Panc1 (cell line): ENCODE results near the gene LAMA5. TPM values are rescaled to one million over a fixed set of nuclear protein-coding genes. Genes with fewer than 3 reads are reported as not detected.

Experiments used
- ATAC-seq: fragments of 200-7000 bp; cut with Tn5 transposase; 2 replicates; pipeline ENCODE4 v1.9.1; 2020; ENCODE audit warnings: mild to moderate bottlenecking, moderate library complexity
- BruUV-seq: library from RNA; stranded (reverse); fragments of 400-500 nt; replicated peaks from 2 replicates; lab custom pipeline; 2021; lab: Mats Ljungman, UMichigan
- CTCF ChIA-PET: fragments of 300-600 bp; sonication (Branson Sonifier 250); formaldehyde crosslinking; loops from one replicate; lab custom pipeline; 2022; ENCODE audit warnings: antibody characterized with exemption; lab: Charles Lee
- POLR2A ChIA-PET: fragments of 300-600 bp; sonication (Branson Sonifier 250); formaldehyde crosslinking; loops from one replicate; lab custom pipeline; 2022; ENCODE audit warnings: antibody characterized with exemption; lab: Charles Lee
- DNase-seq: peaks from one replicate; pipeline ENCODE4 v3.0.0-alpha.2; 2010; ENCODE audit warnings: low read depth, low spot score
- H3K27ac ChIP-seq: 2 replicates; pipeline ENCODE4 v1.5.1; 2011; ENCODE audit warnings: mild to moderate bottlenecking, low read length, inconsistent platforms
- H3K27me3 ChIP-seq: fragments of 200-500 bp; sonication (Bioruptor generic); 2 replicates; pipeline ENCODE4 v1.6.0; 2014; ENCODE audit warnings: low read length, inconsistent platforms; ENCODE audit not compliant: control insufficient read depth, insufficient read depth
- H3K36me3 ChIP-seq: fragments of 200-500 bp; sonication (Bioruptor generic); 2 replicates; pipeline ENCODE4 v1.5.1; 2014; ENCODE audit warnings: inconsistent platforms, mild to moderate bottlenecking, low read length, moderate library complexity; ENCODE audit not compliant: control insufficient read depth, insufficient read depth
- H3K4me1 ChIP-seq: 2 replicates; pipeline ENCODE4 v1.5.1; 2011; ENCODE audit warnings: inconsistent platforms, mild to moderate bottlenecking, low read length, moderate library complexity; ENCODE audit not compliant: control insufficient read depth, insufficient read depth
- H3K4me3 ChIP-seq, 2 experiments: 2 replicates each; pipeline ENCODE4 v1.5.1; 2011 to 2012; ENCODE audit warnings: low read depth in 2 of 2, low read length in 2 of 2, mild to moderate bottlenecking in 2 of 2, inconsistent platforms in 1 of 2, moderate library complexity in 1 of 2
- H3K9me3 ChIP-seq: fragments of 200-500 bp; sonication (Bioruptor generic); 2 replicates; pipeline ENCODE4 v1.5.1; 2014; ENCODE audit warnings: low read depth, mild to moderate bottlenecking, inconsistent platforms, low read length, moderate library complexity; ENCODE audit not compliant: control insufficient read depth, insufficient read depth
- POLR2AphosphoS5 ChIP-seq: IDR thresholded peaks from 2 replicates; pipeline ENCODE4 v1.6.1; 2012; ENCODE audit warnings: mild to moderate bottlenecking, low read depth, low read length, moderate library complexity
- SIN3A ChIP-seq: IDR thresholded peaks from 2 replicates; pipeline ENCODE4 v1.6.1; 2012; ENCODE audit warnings: low read depth, mild to moderate bottlenecking, low read length, moderate library complexity, borderline replicate concordance; ENCODE audit not compliant: insufficient read depth
- TCF7L2 ChIP-seq: IDR thresholded peaks from 2 replicates; pipeline ENCODE4 v1.6.1; 2011; ENCODE audit warnings: mild to moderate bottlenecking, low read depth, low read length, inconsistent platforms
- in situ Hi-C: cut with HindIII; loops from 2 replicates; pipeline ENCODE4 v1.10.0; 2016; ENCODE audit warnings: low sequenced_read_pairs, low pct_unique_long_range_greater_than_20kb
- intact Hi-C: fragments of 100-400 bp; cut with micrococcal nuclease; formaldehyde crosslinking; loops from one replicate; pipeline ENCODE4 v1.10.0; 2022; ENCODE audit not compliant: unreplicated experiment
- total RNA-seq: library from RNA; stranded (reverse); gene quantifications from one replicate; pipeline ENCODE4 v1.2.1, GENCODE V29; 2021; ENCODE audit not compliant: unreplicated experiment
- TF ChIP-seq, protein P1 (sequence below): fragments of 450-650 bp; IDR thresholded peaks from 2 replicates; pipeline ENCODE4 v1.5.1; 2017; ENCODE audit warnings: mild to moderate bottlenecking
- TF ChIP-seq, protein P2 (sequence below), 2 experiments: IDR thresholded peaks; 2 replicates each; pipeline ENCODE4 v1.6.1; 2011 to 2012; ENCODE audit warnings: low read depth in 2 of 2, control low read depth in 1 of 2, low read length in 1 of 2, mild to moderate bottlenecking in 1 of 2, moderate library complexity in 1 of 2; ENCODE audit not compliant: insufficient read depth in 1 of 2

The LAMA5 gene
- total RNA-seq, 1 experiment from 2014 or later, result 497 TPM

DNA sequence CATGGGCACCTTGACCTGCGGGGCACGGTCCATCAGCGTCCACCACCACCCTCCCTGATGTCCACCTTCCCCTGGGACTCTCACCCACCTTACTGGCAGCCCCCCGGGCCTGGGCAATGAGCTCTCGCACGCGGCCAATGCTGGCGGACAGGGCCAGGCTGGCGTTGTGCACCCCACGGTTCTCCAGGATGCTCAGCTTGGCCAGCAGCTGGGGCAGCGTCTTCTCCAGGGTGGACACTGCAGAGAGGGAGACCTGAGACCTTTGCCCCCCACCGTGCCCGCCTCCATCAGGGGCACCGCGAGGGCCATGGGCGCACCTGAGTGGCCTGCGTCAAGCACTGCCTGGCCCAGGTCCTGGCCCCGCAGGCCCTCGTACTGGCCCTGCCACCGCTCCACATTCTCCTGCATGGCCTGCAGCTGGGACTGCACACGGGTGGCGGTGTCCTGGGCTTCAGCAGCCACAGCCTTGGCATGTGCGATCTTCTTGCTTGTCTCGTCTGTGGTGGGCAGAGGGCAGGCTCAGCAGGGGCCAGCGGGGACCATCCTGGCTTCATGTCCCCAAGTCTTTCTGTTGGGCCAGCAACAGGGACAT, 52.3 kb downstream of the LAMA5 start:
- intact Hi-C loops (no loop called here), in situ Hi-C loops (no loop called here)
- DNase-seq, result no peak
- Histone ChIP-seq H3K27ac (peak overlapping the region; percentile 29; the same call in 1 of the 2 replicates), H3K4me1 (peaks cover 16% of the 10 kb centered on the region), H3K4me3 (no peak overlapping the region), H3K36me3 (peaks cover 16% of the 10 kb centered on the region), H3K27me3 (no peaks in the 10 kb centered on the region), H3K9me3 (no peaks in the 10 kb centered on the region)
- POLR2A ChIA-PET, result no interaction called here
- CTCF ChIA-PET, result no interaction called here
- BruUV-seq, result no TSS peak
- TF ChIP-seq POLR2AphosphoS5 (0 out of 2 replicates have a peak, but pooled peaks have one; percentile 11), SIN3A (no peak)
- no peak for ATAC-seq

DNA sequence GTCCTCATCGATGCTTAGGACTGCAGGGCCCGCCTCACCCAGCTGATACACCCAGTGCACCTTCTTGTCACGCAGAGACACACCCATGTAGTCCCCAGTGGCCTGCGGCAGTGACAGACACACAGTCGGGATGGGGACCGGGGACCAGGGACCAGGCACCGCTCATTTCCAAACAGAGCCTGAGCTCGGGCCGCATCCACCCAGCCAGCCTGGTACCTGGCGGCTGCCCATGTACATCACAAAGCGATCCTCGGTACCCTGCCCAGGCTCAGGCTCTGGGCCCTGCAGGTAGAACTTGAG, 52.8 kb downstream of the LAMA5 start:
- H3K27ac ChIP-seq, result no peak overlapping the region
- TF ChIP-seq TCF7L2 (no peak), SIN3A (no peak), POLR2AphosphoS5 (no peak)
- TF ChIP-seq, protein P1, sequence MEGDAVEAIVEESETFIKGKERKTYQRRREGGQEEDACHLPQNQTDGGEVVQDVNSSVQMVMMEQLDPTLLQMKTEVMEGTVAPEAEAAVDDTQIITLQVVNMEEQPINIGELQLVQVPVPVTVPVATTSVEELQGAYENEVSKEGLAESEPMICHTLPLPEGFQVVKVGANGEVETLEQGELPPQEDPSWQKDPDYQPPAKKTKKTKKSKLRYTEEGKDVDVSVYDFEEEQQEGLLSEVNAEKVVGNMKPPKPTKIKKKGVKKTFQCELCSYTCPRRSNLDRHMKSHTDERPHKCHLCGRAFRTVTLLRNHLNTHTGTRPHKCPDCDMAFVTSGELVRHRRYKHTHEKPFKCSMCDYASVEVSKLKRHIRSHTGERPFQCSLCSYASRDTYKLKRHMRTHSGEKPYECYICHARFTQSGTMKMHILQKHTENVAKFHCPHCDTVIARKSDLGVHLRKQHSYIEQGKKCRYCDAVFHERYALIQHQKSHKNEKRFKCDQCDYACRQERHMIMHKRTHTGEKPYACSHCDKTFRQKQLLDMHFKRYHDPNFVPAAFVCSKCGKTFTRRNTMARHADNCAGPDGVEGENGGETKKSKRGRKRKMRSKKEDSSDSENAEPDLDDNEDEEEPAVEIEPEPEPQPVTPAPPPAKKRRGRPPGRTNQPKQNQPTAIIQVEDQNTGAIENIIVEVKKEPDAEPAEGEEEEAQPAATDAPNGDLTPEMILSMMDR, result no peak
- TF ChIP-seq, protein P2, sequence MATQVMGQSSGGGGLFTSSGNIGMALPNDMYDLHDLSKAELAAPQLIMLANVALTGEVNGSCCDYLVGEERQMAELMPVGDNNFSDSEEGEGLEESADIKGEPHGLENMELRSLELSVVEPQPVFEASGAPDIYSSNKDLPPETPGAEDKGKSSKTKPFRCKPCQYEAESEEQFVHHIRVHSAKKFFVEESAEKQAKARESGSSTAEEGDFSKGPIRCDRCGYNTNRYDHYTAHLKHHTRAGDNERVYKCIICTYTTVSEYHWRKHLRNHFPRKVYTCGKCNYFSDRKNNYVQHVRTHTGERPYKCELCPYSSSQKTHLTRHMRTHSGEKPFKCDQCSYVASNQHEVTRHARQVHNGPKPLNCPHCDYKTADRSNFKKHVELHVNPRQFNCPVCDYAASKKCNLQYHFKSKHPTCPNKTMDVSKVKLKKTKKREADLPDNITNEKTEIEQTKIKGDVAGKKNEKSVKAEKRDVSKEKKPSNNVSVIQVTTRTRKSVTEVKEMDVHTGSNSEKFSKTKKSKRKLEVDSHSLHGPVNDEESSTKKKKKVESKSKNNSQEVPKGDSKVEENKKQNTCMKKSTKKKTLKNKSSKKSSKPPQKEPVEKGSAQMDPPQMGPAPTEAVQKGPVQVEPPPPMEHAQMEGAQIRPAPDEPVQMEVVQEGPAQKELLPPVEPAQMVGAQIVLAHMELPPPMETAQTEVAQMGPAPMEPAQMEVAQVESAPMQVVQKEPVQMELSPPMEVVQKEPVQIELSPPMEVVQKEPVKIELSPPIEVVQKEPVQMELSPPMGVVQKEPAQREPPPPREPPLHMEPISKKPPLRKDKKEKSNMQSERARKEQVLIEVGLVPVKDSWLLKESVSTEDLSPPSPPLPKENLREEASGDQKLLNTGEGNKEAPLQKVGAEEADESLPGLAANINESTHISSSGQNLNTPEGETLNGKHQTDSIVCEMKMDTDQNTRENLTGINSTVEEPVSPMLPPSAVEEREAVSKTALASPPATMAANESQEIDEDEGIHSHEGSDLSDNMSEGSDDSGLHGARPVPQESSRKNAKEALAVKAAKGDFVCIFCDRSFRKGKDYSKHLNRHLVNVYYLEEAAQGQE (IDR thresholded peaks at IDR 0.05; ENCODE audit: insufficient read depth in 1 of 2, low read depth in 2 of 2, low read length in 1 of 2), result no peak
- CTCF ChIA-PET, result no interaction called here

DNA sequence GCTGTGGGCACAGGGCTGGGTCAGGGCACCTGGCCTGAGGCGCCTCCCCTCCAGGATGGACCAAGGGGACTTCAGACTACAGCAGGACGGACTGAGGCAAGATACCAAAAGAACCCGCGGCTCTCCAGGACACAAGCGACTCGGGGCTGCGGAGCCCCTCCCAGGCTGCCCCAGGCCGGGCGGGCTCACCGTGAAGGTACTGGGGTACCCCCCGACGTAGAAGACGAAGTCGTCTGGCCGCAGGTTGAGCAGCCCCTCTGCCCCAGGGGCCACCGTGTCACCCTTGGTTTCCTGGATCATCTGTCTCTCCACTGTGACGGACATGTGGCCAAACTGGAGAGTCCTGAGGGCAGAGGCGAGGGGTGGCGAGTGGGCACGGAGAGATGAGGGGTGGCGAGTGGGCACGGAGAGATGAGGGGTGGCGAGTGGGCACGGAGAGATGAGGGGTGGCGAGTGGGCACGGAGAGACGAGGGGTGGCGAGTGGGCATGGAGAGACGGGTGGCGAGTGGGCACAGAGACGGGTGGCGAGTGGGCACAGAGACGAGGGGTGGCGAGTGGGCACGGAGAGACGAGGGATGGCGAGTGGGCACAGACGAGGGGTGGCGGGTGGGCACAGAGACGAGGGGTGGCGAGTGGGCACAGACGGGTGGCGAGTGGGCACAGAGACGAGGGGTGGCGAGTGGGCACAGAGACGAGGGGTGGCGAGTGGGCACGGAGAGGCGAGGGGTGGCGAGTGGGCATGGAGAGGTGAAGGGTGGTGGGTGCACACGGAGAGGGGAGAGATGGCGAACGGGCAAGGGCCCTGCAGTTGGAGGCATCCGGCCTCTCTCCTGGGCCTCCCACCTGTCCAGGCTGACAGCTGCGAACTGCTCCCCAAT, 53.4 kb downstream of the LAMA5 start:
- no peak for TF ChIP-seq TCF7L2
- TF ChIP-seq, protein P1, result no peak
- TF ChIP-seq SIN3A, result no peak
- TF ChIP-seq POLR2AphosphoS5, result no peak
- TF ChIP-seq, protein P2 (IDR thresholded peaks at IDR 0.05; ENCODE audit: insufficient read depth in 1 of 2, low read depth in 2 of 2, low read length in 1 of 2), result no peak
- H3K9me3 ChIP-seq, result no peaks in the 10 kb centered on the region
- no peak overlapping the region for H3K27ac ChIP-seq
- peaks cover 25% of the 10 kb centered on the region for H3K4me1 ChIP-seq
- intact Hi-C loops, result no loop called here
- BruUV-seq, result no TSS peak
- in situ Hi-C loops, result no loop called here
- ATAC-seq, result no peak
- H3K4me3 ChIP-seq, result no peak overlapping the region
- no peak for DNase-seq
- ChIA-PET CTCF (no interaction called here), POLR2A (no interaction called here)
- H3K27me3 ChIP-seq, result no peaks in the 10 kb centered on the region
- H3K36me3 ChIP-seq, result peaks cover 20% of the 10 kb centered on the region

More for the DNA sequence above, 52.8 kb downstream of the LAMA5 start:
- Histone ChIP-seq H3K27me3 (no peaks in the 10 kb centered on the region), H3K4me1 (peaks cover 19% of the 10 kb centered on the region), H3K9me3 (no peaks in the 10 kb centered on the region), H3K36me3 (peaks cover 16% of the 10 kb centered on the region), H3K4me3 (no peak overlapping the region)
- DNase-seq, result no peak
- intact Hi-C loops, result no loop called here
- BruUV-seq, result no TSS peak
- POLR2A ChIA-PET, result no interaction called here
- in situ Hi-C loops, result no loop called here
- no peak for ATAC-seq
